SJSA1 (cell line): ENCODE data around the gene GK. TPM values are rescaled to one million over a fixed set of nuclear protein-coding genes. Genes with fewer than 3 reads are reported as not detected.
"Not testable (repeated sequence)": the region's sequence is repeated elsewhere in the genome, so short reads cannot be mapped to it uniquely, and the experiment has no call there.

ENCODE experiments used
- DNase-seq, 2 experiments: peaks; one replicate each; pipeline ENCODE4 v3.0.0-alpha.2; 2015 to 2020; ENCODE audit warnings: low spot score in 2 of 2, low read depth in 1 of 2
- H3K27ac ChIP-seq: fragments of 250-450 bp; sonication (Bioruptor Pico); 2 replicates; pipeline ENCODE4 v1.5.1; 2020; ENCODE audit warnings: mild to moderate bottlenecking, moderate library complexity
- H3K27me3 ChIP-seq: fragments of 250-450 bp; sonication (Bioruptor Pico); replicated peaks from 2 replicates; pipeline ENCODE4 v1.5.1; 2020; ENCODE audit warnings: mild to moderate bottlenecking, moderate library complexity
- H3K36me3 ChIP-seq: fragments of 250-450 bp; sonication (Bioruptor Pico); 2 replicates; pipeline ENCODE4 v1.5.1; 2020; ENCODE audit warnings: mild to moderate bottlenecking
- H3K4me1 ChIP-seq: fragments of 250-450 bp; sonication (Bioruptor Pico); replicated peaks from 2 replicates; pipeline ENCODE4 v1.6.1; 2021; ENCODE audit warnings: mild to moderate bottlenecking
- H3K4me3 ChIP-seq: fragments of 250-450 bp; sonication (Bioruptor Pico); 2 replicates; pipeline ENCODE4 v1.5.1; 2020; ENCODE audit warnings: mild to moderate bottlenecking
- H3K9me3 ChIP-seq: fragments of 250-450 bp; sonication (Bioruptor Pico); replicated peaks from 2 replicates; pipeline ENCODE4 v1.5.1; 2020; ENCODE audit warnings: mild to moderate bottlenecking
- total RNA-seq: library from RNA; depleted of rRNA; stranded (reverse); fragments of >200 nt; shearing (Covaris generic); gene quantifications from 2 replicates; pipeline ENCODE4 v1.2.3, GENCODE V29; 2014

GK gene
- total RNA-seq, 1 experiment from 2014 or later, result 7.2 TPM

GRCh38 chrX:30702736-30703135 is 49.5 kb downstream of the GK start:
- no peak overlapping the region for H3K4me3 ChIP-seq
- H3K27me3 ChIP-seq, result no peaks in the 10 kb centered on the region
- no peak for DNase-seq
- no peaks in the 10 kb centered on the region for H3K9me3 ChIP-seq
- no peaks in the 10 kb centered on the region for H3K4me1 ChIP-seq
- H3K27ac ChIP-seq, result no peak overlapping the region
- H3K36me3 ChIP-seq, result no peaks in the 10 kb centered on the region

GRCh38 chrX:30706216-30706775 is 53.1 kb downstream of the GK start:
- H3K27ac ChIP-seq, result no peak overlapping the region

GRCh38 chrX:30712214-30712613 is 59.0 kb downstream of the GK start:
- Histone ChIP-seq H3K9me3 (no peaks in the 10 kb centered on the region), H3K27me3 (no peaks in the 10 kb centered on the region), H3K4me3 (no peak overlapping the region), H3K4me1 (no peaks in the 10 kb centered on the region), H3K27ac (no peak overlapping the region), H3K36me3 (no peaks in the 10 kb centered on the region)
- no peak for DNase-seq

More at GRCh38 chrX:30706216-30706775, 53.1 kb downstream of the GK start:
- DNase-seq, result no peak
- Histone ChIP-seq H3K36me3 (no peaks in the 10 kb centered on the region), H3K4me3 (no peak overlapping the region), H3K4me1 (no peaks in the 10 kb centered on the region), H3K9me3 (no peaks in the 10 kb centered on the region), H3K27me3 (no peaks in the 10 kb centered on the region)

DNA sequence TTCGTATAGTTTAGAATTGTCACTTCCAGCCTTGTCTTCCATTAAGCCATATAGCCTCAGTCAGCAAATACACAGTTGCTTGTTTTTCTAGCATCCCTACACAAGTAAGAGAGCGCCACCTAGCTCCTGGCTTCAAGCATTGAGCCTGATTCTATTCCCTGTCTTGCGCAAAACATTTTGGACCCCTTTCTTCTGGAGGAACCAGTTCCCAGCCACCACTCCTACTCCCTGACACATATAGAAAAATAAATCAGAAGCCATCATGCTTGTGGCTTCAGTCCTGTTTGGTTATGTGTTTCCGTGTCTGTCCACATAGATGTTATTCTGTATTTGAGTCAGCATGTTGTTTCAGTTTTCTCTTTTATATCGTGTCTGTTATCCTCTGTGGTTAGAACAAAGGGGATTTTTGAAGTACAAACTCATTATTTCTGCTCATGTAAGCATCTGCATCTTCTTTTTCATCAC is 59.9 kb downstream of the GK start:
- Histone ChIP-seq H3K4me1 (no peaks in the 10 kb centered on the region), H3K27me3 (no peaks in the 10 kb centered on the region), H3K9me3 (no peaks in the 10 kb centered on the region), H3K4me3 (no peak overlapping the region), H3K36me3 (no peaks in the 10 kb centered on the region), H3K27ac (no peak overlapping the region)
- peak; percentile 6 to 37 for DNase-seq

- DNase-seq, result no peak
- no peaks in the 10 kb centered on the region for H3K9me3 ChIP-seq
- no peaks in the 10 kb centered on the region for H3K36me3 ChIP-seq
- no peak overlapping the region for H3K27ac ChIP-seq
- H3K27me3 ChIP-seq, result no peaks in the 10 kb centered on the region
- H3K4me3 ChIP-seq, result no peak overlapping the region
- no peaks in the 10 kb centered on the region for H3K4me1 ChIP-seq
Measured at GRCh38 chrX:30714138-30714537, 60.9 kb downstream of the GK start.

DNA sequence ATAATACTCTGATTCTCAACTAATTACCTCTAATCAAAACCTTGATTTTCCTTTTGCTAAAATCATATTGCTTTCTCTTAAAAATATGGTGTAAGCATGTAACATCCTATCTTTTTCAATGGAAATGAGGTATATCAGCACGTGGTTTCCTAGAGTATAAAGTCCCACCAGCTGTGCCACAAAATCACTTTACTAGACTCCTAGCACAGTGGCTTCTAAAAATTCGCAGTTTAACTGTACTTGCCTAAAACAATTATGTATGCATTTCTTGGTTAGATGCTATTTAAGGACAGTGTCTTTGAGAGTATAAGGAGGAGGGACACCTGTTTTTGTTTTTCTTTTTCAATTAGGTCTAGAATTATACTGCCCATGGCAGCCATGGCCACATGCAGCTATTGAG is 62.8 kb downstream of the GK start:
- H3K9me3 ChIP-seq, result no peaks in the 10 kb centered on the region
- H3K36me3 ChIP-seq, result no peaks in the 10 kb centered on the region
- H3K4me3 ChIP-seq, result no peak overlapping the region
- H3K27ac ChIP-seq, result no peak overlapping the region
- no peak for DNase-seq
- no peaks in the 10 kb centered on the region for H3K27me3 ChIP-seq
- H3K4me1 ChIP-seq, result no peaks in the 10 kb centered on the region

DNA sequence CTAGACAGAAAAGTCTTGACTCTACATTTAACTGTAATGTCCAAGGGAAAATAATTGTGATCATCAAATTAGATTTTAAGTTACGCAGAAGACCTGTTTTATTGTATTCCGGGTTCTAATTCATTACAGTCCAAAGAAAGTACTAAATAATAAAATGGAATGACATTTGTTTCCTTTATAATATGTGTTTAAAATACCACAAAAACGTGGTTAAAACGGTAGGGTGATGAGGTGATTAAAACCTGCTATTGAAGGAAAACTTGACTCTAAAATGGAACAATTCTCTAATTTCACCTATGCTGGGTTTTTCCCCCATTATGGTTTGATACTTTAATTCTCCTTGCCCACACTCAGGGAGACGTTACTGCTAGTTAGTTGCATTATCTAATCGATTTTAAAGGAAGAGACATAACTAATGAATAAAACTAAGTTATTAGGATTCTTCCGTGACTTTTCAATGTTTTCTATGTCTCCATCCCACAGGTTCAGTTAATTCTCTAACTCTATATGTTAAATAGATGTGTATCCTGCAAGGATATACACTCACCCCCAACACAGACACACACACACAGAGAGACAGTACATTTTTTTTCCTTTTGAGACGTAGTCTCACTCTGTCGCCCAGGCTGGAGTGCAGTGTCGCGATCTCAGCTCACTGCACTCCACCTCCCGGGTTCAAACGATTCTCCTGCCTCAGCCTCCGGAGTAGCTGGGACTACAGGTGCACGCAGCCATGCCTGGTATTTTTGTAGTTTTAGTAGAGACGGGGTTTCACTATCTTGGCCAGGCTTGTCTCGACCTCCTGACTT is 80.8 kb downstream of the GK start:
- no peaks in the 10 kb centered on the region for H3K9me3 ChIP-seq
- H3K4me1 ChIP-seq, result no peaks in the 10 kb centered on the region

GRCh38 chrX:30734782-30735181 is 81.6 kb downstream of the GK start:
- H3K27ac ChIP-seq, result no peak overlapping the region
- no peaks in the 10 kb centered on the region for H3K27me3 ChIP-seq
- DNase-seq, result no peak
- H3K9me3 ChIP-seq, result no peaks in the 10 kb centered on the region
- H3K4me3 ChIP-seq, result no peak overlapping the region
- H3K4me1 ChIP-seq, result no peaks in the 10 kb centered on the region
- no peaks in the 10 kb centered on the region for H3K36me3 ChIP-seq

More for the DNA sequence above, 80.8 kb downstream of the GK start:
- H3K27ac ChIP-seq, result no peak overlapping the region
- no peak for DNase-seq
- H3K36me3 ChIP-seq, result no peaks in the 10 kb centered on the region
- no peaks in the 10 kb centered on the region for H3K27me3 ChIP-seq
- H3K4me3 ChIP-seq, result no peak overlapping the region

DNA sequence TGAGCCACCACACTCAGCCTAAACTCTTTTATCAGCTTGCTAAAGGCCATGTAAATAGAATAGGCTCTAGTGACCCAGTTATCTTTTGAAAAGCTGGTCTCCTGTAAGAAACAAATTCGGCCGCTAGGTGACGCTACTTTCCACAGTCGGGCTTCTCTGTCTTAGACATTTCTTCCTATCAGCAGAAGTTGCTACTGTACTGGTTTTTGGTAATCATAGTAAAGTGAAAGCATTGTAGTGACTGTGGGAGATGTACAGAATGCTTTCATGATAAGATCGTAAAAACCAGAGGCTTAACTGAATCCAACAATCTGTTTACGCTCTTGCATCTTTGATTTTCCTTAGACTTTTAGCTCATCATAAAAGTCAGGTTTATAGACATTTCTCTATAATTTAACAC is 82.6 kb downstream of the GK start:
- Histone ChIP-seq H3K27me3 (no peaks in the 10 kb centered on the region), H3K36me3 (no peaks in the 10 kb centered on the region), H3K9me3 (no peaks in the 10 kb centered on the region), H3K4me3 (no peak overlapping the region), H3K27ac (no peak overlapping the region), H3K4me1 (no peaks in the 10 kb centered on the region)
- DNase-seq, result peak; percentile 24 to 42

- DNase-seq, result no peak
- no peaks in the 10 kb centered on the region for H3K4me1 ChIP-seq
- no peaks in the 10 kb centered on the region for H3K36me3 ChIP-seq
- H3K27me3 ChIP-seq, result no peaks in the 10 kb centered on the region
- no peak overlapping the region for H3K27ac ChIP-seq
- no peak overlapping the region for H3K4me3 ChIP-seq
- no peaks in the 10 kb centered on the region for H3K9me3 ChIP-seq
Measured at GRCh38 chrX:30741545-30741944, 88.3 kb downstream of the GK start.

DNA sequence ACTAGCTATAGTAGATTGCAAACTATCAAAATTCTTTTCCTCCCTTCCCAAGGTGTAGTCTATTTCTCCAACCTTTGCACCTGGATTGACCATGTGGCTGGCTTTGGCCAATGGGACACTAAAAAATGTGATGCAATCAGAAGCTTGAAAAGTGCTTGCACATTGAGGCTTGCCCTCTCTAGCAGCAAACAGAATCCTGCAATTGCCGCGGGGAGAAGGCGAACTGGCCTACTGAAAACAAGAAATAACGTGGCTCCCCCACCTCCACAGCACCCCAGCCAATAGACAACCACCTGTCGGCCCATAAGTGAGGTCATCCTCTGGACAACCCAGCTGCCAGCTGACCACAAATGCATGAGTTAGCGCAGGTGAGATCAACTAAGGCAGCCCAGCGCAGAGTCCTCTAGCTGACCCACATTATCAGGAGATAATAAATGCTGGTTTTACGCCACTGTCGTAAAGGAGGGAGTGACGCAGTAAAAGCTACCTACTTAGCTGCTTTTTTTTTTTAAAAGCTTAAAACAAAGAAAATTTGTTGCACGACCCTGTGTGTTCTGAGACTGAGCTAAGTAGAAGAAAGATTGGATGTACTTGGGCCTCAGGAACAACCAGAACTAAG is 95.2 kb downstream of the GK start:
- Histone ChIP-seq H3K4me3 (no peak overlapping the region), H3K36me3 (no peaks in the 10 kb centered on the region), H3K9me3 (no peaks in the 10 kb centered on the region), H3K27me3 (no peaks in the 10 kb centered on the region), H3K4me1 (no peaks in the 10 kb centered on the region), H3K27ac (no peak overlapping the region)
- DNase-seq, result no peak

- Histone ChIP-seq H3K27me3 (no peaks in the 10 kb centered on the region), H3K9me3 (no peaks in the 10 kb centered on the region), H3K36me3 (no peaks in the 10 kb centered on the region), H3K4me1 (no peaks in the 10 kb centered on the region), H3K4me3 (no peak overlapping the region), H3K27ac (no peak overlapping the region)
- DNase-seq, result no peak
Measured at GRCh38 chrX:30751497-30751896, 98.3 kb downstream of the GK start.

DNA sequence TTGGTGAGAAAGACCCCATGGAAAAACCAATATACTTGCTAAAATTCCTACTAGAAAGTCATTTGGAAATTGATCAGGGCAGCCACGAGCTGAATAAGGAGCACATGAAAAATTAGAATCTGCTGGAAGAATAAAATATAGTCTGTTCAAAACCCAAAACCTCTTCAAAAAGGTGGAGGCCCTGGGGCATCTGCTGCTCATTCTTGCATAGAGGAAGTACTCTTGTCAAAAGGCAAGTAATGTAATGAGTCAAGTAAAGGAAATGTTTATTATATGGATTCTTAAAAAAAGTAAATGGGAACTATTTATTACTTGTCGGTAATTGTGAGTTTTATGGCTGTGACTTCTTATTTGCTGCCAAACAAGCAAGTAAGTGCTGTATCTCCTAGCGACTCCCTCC is 109.5 kb downstream of the GK start:
- H3K4me3 ChIP-seq, result no peak overlapping the region
- H3K27ac ChIP-seq, result no peak overlapping the region
- H3K4me1 ChIP-seq, result no peaks in the 10 kb centered on the region
- no peak for DNase-seq
- no peaks in the 10 kb centered on the region for H3K27me3 ChIP-seq
- H3K9me3 ChIP-seq, result no peaks in the 10 kb centered on the region
- H3K36me3 ChIP-seq, result no peaks in the 10 kb centered on the region

- H3K27ac ChIP-seq, result not testable (repeated sequence)
Measured at GRCh38 chrX:30773764-30774163, 120.5 kb downstream of the GK start.

More at GRCh38 chrX:30773764-30774163, 120.5 kb downstream of the GK start:
- not testable (repeated sequence) for H3K27me3 ChIP-seq, H3K4me1 ChIP-seq, H3K4me3 ChIP-seq, H3K9me3 ChIP-seq, DNase-seq, H3K36me3 ChIP-seq
